ENCODE data around the gene FGD2.

- no peak for TF ChIP-seq CTCF (IDR thresholded peaks at IDR 0.05)
- TF ChIP-seq POLR2A (IDR thresholded peaks at IDR 0.05): no peak
Observed at GRCh38 chr6:37056112-37056403, 50.6 kb downstream of the FGD2 start.
